Lung (tissue), 12 donors: ENCODE data around the gene MAB21L4. TPM values are rescaled to one million over a fixed set of nuclear protein-coding genes. Genes with fewer than 3 reads are reported as not detected.

Source experiments
- ATAC-seq: fragments of 200-7000 bp; cut with Tn5 transposase; one replicate; pipeline ENCODE4 v1.9.1; 2020; ENCODE audit warnings: moderate number of reproducible peaks; ENCODE audit not compliant: insufficient read depth, low FRiP score
- DNase-seq, 3 donors: peaks; one replicate each; pipeline ENCODE4 v3.0.0-alpha.2; 2013 to 2017
- H3K27ac ChIP-seq, 2 donors: one replicate each; pipeline ENCODE4 v1.5.1; 2013; ENCODE audit warnings: mild to moderate bottlenecking in 2 of 2, moderate library complexity in 2 of 2, control low read depth in 1 of 2, inconsistent platforms in 1 of 2, low read depth in 1 of 2, low read length in 1 of 2
- H3K27me3 ChIP-seq, 3 donors: one replicate each; pipeline ENCODE4 v1.5.1; 2013; ENCODE audit warnings: low read length in 2 of 3; ENCODE audit not compliant: control insufficient read depth in 3 of 3, insufficient read depth in 3 of 3
- H3K36me3 ChIP-seq, 4 donors: one replicate each; pipeline ENCODE4 v1.5.1; 2013; ENCODE audit warnings: low read length in 4 of 4, mild to moderate bottlenecking in 1 of 4, moderate library complexity in 1 of 4; ENCODE audit not compliant: control insufficient read depth in 4 of 4, insufficient read depth in 4 of 4
- H3K4me1 ChIP-seq, 5 donors: one replicate each; pipeline ENCODE4 v1.5.1; 2013; ENCODE audit warnings: low read length in 5 of 5, mild to moderate bottlenecking in 2 of 5, moderate library complexity in 1 of 5; ENCODE audit not compliant: control insufficient read depth in 5 of 5, insufficient read depth in 5 of 5
- H3K4me3 ChIP-seq: one replicate; pipeline ENCODE4 v1.5.1; 2013; ENCODE audit warnings: mild to moderate bottlenecking, control low read depth, moderate library complexity
- H3K9ac ChIP-seq, 2 donors: one replicate each; pipeline ENCODE4 v1.5.1; 2013; ENCODE audit warnings: low read length in 2 of 2, control low read depth in 1 of 2; ENCODE audit not compliant: insufficient read depth in 1 of 2
- H3K9me3 ChIP-seq, 4 donors: one replicate each; pipeline ENCODE4 v1.5.1; 2013; ENCODE audit warnings: low read length in 3 of 4, mild to moderate bottlenecking in 1 of 4, moderate library complexity in 1 of 4; ENCODE audit not compliant: control insufficient read depth in 4 of 4, insufficient read depth in 3 of 4
- WGBS, 2 donors: extraction: QIAGEN DNeasy Blood & Tissue Kit; methylation state at CpG; one replicate each; pipeline ENCODE4 v1.1.7; 2013; 5-methylcytosine and 5-hydroxymethylcytosine counted together
- polyA plus RNA-seq, 2 donors: library from polyadenylated mRNA; stranded (reverse); fragments of 200-250 nt; gene quantifications; one replicate each; pipeline ENCODE4 v1.2.1, GENCODE V29; 2013
- total RNA-seq, 2 donors: library from RNA; depleted of rRNA in 1 of 2; stranded (reverse); fragments of >200 nt in 1 of 2; gene quantifications; one replicate each; pipeline ENCODE4 v1.2.1, GENCODE V29; 2014 to 2021
- TF ChIP-seq, protein P1 (sequence below): IDR thresholded peaks from 2 replicates; pipeline ENCODE4 v1.5.1; 2012; ENCODE audit warnings: mild to moderate bottlenecking; ENCODE audit errors: control extremely low read depth, extremely low read depth
- donor health status: control.
- donor health status: control.
- donor health status: Bipolar disorder and iron deficiency.
- donor health status: healthy.
- donor health status: DM: yes; HTN: yes; CAD: no.

MAB21L4 gene
- total and polyA plus RNA-seq, 4 donors = 2.9 to 21.1 (median 6.8) TPM

DNA sequence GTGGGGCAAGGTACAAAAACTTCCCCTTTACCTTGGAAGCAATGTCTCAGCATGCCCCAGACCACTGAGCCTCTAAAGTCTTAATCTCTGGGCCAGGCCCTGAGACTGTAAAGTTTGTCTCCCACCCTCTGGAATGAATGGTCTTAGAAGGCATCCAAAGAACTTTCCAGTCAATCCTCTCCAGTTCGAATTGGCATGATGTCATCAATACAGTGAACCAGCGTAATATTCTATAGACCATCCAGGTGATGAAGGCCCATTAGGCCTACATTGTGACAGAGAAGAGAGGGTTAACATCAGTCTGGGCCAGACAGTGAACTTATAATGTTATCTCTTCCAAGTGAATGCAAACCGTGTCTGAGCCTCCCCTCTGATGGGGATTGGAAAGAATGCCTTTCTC lies 11.2 kb downstream of the MAB21L4 start:
- no peak overlapping the region for H3K27ac ChIP-seq
- no peak overlapping the region for H3K4me3 ChIP-seq
- H3K9ac ChIP-seq = no peak overlapping the region
- peaks cover 0 to 2% (median 0%) of the 10 kb centered on the region in 3 donors for H3K27me3 ChIP-seq
- TF ChIP-seq, protein P1, sequence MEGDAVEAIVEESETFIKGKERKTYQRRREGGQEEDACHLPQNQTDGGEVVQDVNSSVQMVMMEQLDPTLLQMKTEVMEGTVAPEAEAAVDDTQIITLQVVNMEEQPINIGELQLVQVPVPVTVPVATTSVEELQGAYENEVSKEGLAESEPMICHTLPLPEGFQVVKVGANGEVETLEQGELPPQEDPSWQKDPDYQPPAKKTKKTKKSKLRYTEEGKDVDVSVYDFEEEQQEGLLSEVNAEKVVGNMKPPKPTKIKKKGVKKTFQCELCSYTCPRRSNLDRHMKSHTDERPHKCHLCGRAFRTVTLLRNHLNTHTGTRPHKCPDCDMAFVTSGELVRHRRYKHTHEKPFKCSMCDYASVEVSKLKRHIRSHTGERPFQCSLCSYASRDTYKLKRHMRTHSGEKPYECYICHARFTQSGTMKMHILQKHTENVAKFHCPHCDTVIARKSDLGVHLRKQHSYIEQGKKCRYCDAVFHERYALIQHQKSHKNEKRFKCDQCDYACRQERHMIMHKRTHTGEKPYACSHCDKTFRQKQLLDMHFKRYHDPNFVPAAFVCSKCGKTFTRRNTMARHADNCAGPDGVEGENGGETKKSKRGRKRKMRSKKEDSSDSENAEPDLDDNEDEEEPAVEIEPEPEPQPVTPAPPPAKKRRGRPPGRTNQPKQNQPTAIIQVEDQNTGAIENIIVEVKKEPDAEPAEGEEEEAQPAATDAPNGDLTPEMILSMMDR = no peak
- DNase-seq (no peak), ATAC-seq (no peak)
- no peaks in the 10 kb centered on the region for H3K36me3 ChIP-seq
- no peaks in the 10 kb centered on the region for H3K9me3 ChIP-seq
- no peaks in the 10 kb centered on the region for H3K4me1 ChIP-seq
- 82 to 96% methylated on average over 3 of the region's 3 CpGs for WGBS, 2 donors

DNA sequence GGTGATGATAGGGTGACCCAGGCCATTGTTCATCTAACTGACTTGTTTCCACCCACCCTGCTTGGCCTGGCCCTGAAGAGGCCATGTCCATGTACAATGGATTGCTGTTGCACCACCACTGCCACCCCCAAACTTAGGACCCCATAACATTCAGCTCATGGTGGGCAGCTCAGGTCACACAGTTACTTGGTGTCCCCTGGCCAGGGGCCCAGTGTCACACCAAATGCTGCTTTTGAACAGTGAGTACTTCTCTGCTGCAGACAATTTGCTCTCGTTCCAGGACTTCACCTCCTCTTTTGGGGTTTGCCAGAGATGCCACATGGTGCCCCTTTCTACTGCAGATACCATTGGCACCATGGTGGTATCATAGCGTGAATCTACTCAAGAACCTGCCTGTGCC lies 11.7 kb downstream of the MAB21L4 start:
- Histone ChIP-seq H3K9ac (no peak overlapping the region), H3K36me3 (no peaks in the 10 kb centered on the region)
- WGBS, 2 donors = 92 to 95% methylated on average over 2 of the region's 2 CpGs

DNA sequence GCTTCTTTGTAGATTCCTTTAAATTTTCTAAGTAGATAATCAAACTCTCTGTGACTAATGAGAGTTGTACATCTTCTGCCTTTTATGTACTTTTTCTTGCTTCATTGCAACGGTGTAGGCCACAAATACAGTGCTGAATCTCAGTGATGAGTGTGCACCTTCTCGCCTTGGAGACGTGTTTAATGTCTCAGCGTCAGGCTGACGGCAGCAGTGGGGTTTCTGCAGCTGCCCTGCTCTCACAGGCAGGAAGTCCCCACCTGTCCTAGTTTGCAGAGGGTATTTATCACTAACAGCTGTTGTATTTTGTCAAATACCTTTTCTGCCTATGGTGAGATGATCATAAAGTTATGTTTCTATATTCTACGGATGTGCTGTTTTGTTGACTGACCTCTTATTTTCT lies 14.0 kb downstream of the MAB21L4 start:
- Histone ChIP-seq H3K36me3 (no peaks in the 10 kb centered on the region), H3K9ac (no peak overlapping the region), H3K27ac (no peak overlapping the region), H3K9me3 (no peaks in the 10 kb centered on the region), H3K27me3 (peaks cover 0 to 2% (median 0%) of the 10 kb centered on the region in 3 donors), H3K4me1 (no peaks in the 10 kb centered on the region), H3K4me3 (no peak overlapping the region)
- ATAC-seq (no peak), DNase-seq (no peak)
- TF ChIP-seq, protein P1 = no peak
- 70 to 71% methylated on average over 6 of the region's 6 CpGs for WGBS, 2 donors

More for the DNA sequence above, 11.7 kb downstream of the MAB21L4 start:
- DNase-seq = no peak
- Histone ChIP-seq H3K9me3 (no peaks in the 10 kb centered on the region), H3K27me3 (peaks cover 0 to 2% (median 0%) of the 10 kb centered on the region in 3 donors), H3K27ac (no peak overlapping the region), H3K4me3 (no peak overlapping the region), H3K4me1 (no peaks in the 10 kb centered on the region)
- ATAC-seq = no peak
- TF ChIP-seq, protein P1 = no peak

DNA sequence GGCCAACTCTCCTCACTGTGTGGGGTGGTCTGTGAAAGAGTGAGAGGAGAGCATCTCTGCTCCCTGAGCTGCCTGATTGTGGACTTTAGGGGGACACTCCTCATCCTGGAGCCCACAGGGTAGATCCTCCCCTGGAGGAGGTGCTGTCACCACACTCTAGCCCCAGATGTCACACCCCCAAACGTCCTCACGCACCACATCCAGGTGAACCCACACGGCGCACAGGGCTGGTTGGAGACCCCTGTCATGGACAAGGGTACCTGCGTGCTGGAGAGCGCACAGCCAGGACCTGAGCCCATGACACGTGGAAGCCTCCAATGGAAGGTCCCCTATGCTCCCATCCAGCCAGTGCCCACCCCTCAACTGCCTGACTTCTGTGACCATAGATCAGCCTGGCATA lies 16.9 kb downstream of the MAB21L4 start:
- ATAC-seq = no peak
- Histone ChIP-seq H3K9ac (no peak overlapping the region), H3K27ac (no peak overlapping the region), H3K4me3 (no peak overlapping the region), H3K4me1 (peaks cover 0 to 18% (median 0%) of the 10 kb centered on the region in 5 donors), H3K36me3 (no peaks in the 10 kb centered on the region), H3K9me3 (no peaks in the 10 kb centered on the region), H3K27me3 (peaks cover 0 to 2% (median 0%) of the 10 kb centered on the region in 3 donors)
- no peak for DNase-seq
- TF ChIP-seq, protein P1 = no peak
- WGBS, 2 donors = 78 to 90% methylated on average over 7 of the region's 7 CpGs
